Measurements from ENCODE around the gene CDK5. TPM values are rescaled to one million over a fixed set of nuclear protein-coding genes. Genes with fewer than 3 reads are reported as not detected.

CDK5 gene
- total RNA-seq, 5 donors from 2014 or later (not counting 1 experiment from before 2014, with no cell fraction given) = 5.3 to 8.4 (median 6.5) TPM

GRCh38 chr7:151033864-151034249 lies 23.8 kb downstream of the CDK5 start:
- H3K9me3 Mint-ChIP-seq = no peaks in the 10 kb centered on the region
- ChIA-PET CTCF (no interaction called here), POLR2A (no interaction called here)
- peaks cover 12% of the 10 kb centered on the region for H3K36me3 Mint-ChIP-seq
- Histone ChIP-seq H3K36me3 (ENCODE audit: control insufficient read depth in 2 of 2, extremely low read depth in 1 of 2, insufficient read depth in 1 of 2, low read length in 1 of 2) (peaks cover 18 to 48% of the 10 kb centered on the region in 2 donors), H3K4me3 (ENCODE audit: control insufficient read depth in 1 of 2, extremely low read depth in 1 of 2, low read length in 1 of 2) (no peak overlapping the region), H3K27me3 (replicated peaks in 1 of 2; ENCODE audit: control insufficient read depth in 2 of 2, extremely low read depth in 1 of 2, insufficient read depth in 2 of 2, low read length in 1 of 2) (no peaks in the 10 kb centered on the region), H3K4me1 (ENCODE audit: control insufficient read depth in 1 of 2, extremely low read depth in 1 of 2, insufficient read depth in 2 of 2, low read length in 2 of 2) (peaks cover 4 to 12% of the 10 kb centered on the region in 2 experiments), H3K27ac (ENCODE audit: low read length) (no peak overlapping the region), H3K9me3 (no peaks in the 10 kb centered on the region)
- DNase-seq (no peak), ATAC-seq (replicated peaks in 1 of 4) (no peak)
- H3K4me1 Mint-ChIP-seq = peaks cover 10 to 23% (median 22%) of the 10 kb centered on the region in 3 donors
- H3K4me3 Mint-ChIP-seq = no peak overlapping the region
- no peak overlapping the region for H3K27ac Mint-ChIP-seq
- 100% methylated on average over 1 of the region's 5 CpGs for WGBS (ENCODE audit: insufficient coverage)
- H3K27me3 Mint-ChIP-seq = no peaks in the 10 kb centered on the region

DNA sequence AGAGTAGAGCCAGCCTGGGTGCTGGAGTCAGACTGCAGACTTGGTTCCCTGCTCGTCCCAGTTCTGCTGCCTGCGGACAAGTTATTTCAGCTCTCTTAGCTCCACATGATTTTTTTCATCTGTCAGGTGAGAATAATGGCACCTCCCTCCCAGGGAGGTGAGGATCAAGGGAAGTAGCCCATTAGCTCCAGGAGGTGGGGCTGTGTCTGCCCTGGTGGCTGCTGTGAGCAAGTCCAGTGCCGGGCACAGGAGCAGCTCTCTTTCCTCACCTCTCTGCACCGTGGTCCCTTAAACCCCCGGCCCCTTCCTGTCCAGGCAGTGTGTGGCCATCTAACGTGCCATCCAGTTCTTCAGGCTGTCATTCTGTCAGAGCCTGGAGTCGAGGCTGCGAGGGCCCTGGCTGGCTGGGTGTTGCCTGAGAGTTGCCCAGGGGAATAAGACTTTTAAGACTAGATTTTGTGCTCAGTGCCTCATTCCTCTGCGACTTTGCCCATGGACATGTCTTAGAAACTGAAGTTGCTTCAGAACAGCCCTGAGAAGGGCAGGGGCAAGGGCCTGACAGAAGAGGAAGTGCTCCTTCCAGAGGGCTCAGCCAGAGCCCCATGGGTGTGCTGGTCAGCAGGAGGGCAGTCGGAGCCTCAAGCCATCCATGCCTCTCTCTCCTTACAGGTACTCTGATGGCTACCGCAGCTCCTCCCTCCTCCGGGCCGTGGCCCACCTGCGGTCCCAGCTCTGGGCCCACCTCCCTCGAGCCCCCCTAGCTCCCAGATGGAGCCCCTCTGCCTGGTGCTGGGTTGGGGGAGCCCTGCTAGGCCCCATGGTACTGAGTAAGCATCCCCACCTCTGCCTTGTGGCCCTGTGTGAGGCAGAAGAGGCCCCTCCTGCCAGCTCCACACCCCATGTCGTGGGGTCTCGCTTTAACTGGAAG lies 24.5 kb downstream of the CDK5 start:
- no peak overlapping the region for H3K4me3 ChIP-seq (ENCODE audit: control insufficient read depth in 1 of 2, extremely low read depth in 1 of 2, low read length in 1 of 2)
- DNase-seq = no peak
- no peak overlapping the region for H3K27ac ChIP-seq (ENCODE audit: low read length)
- ChIA-PET POLR2A (no interaction called here), CTCF (no interaction called here)
- Mint-ChIP-seq H3K36me3 (peaks cover 14% of the 10 kb centered on the region), H3K27ac (no peak overlapping the region), H3K9me3 (no peaks in the 10 kb centered on the region), H3K27me3 (no peaks in the 10 kb centered on the region), H3K4me3 (no peak overlapping the region), H3K4me1 (peaks cover 13 to 30% (median 23%) of the 10 kb centered on the region in 3 donors)
- H3K4me1 ChIP-seq (ENCODE audit: control insufficient read depth in 1 of 2, extremely low read depth in 1 of 2, insufficient read depth in 2 of 2, low read length in 2 of 2) = peaks cover 4 to 13% of the 10 kb centered on the region in 2 experiments
- peaks cover 18 to 48% of the 10 kb centered on the region in 2 donors for H3K36me3 ChIP-seq (ENCODE audit: control insufficient read depth in 2 of 2, extremely low read depth in 1 of 2, insufficient read depth in 1 of 2, low read length in 1 of 2)
- ATAC-seq (replicated peaks in 1 of 4) = no peak
- WGBS (ENCODE audit: insufficient coverage) = 87% methylated on average over 6 of the region's 17 CpGs
- H3K9me3 ChIP-seq = no peaks in the 10 kb centered on the region
- no peaks in the 10 kb centered on the region for H3K27me3 ChIP-seq (replicated peaks in 1 of 2; ENCODE audit: control insufficient read depth in 2 of 2, extremely low read depth in 1 of 2, insufficient read depth in 2 of 2, low read length in 1 of 2)

DNA sequence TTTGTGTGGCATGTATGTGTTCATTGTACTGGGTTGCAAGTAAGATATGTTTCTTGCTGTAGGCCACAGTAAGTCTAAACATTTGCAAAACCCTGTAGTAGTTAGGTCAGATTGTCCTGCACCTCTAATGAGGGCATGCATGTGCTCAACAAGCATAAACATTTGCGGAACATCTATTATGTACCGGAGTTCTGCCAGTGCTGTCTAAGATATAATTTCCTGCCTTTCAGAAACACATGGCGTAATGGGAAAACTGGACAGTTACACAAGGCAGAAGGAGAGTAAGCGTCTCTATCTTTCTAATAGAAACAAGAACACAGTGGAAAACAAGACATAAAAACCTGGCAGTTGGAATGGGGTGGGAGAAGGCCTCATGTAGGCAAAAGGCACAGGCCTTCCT lies 26.7 kb downstream of the CDK5 start:
- ChIA-PET POLR2A (interaction anchor here in 1 of 2 donors (0.6 kb wide), 2 partner anchors 9 to 75 kb away, joined by 3 to 7 read pairs; no protein-coding TSS in a partner anchor), CTCF (interaction anchor here in 1 of 2 donors (0.8 kb wide), 1 partner anchor 42 kb away, joined by 4 read pairs; no protein-coding TSS in a partner anchor)
- H3K9me3 ChIP-seq = no peaks in the 10 kb centered on the region
- peaks cover 21 to 38% (median 36%) of the 10 kb centered on the region in 3 donors for H3K4me1 Mint-ChIP-seq
- H3K4me3 Mint-ChIP-seq = no peak overlapping the region
- peaks cover 5% of the 10 kb centered on the region for H3K36me3 Mint-ChIP-seq
- H3K4me3 ChIP-seq (ENCODE audit: control insufficient read depth in 1 of 2, extremely low read depth in 1 of 2, low read length in 1 of 2) = no peak overlapping the region
- no peaks in the 10 kb centered on the region for H3K27me3 Mint-ChIP-seq
- no peak overlapping the region for H3K27ac ChIP-seq (ENCODE audit: low read length)
- no peaks in the 10 kb centered on the region for H3K9me3 Mint-ChIP-seq
- ATAC-seq (replicated peaks in 1 of 4) = no peak
- peaks cover 11 to 34% of the 10 kb centered on the region in 2 donors for H3K36me3 ChIP-seq (ENCODE audit: control insufficient read depth in 2 of 2, extremely low read depth in 1 of 2, insufficient read depth in 1 of 2, low read length in 1 of 2)
- no peak overlapping the region for H3K27ac Mint-ChIP-seq
- WGBS (ENCODE audit: insufficient coverage) = 95% methylated on average over 3 of the region's 4 CpGs
- H3K4me1 ChIP-seq (ENCODE audit: control insufficient read depth in 1 of 2, extremely low read depth in 1 of 2, insufficient read depth in 2 of 2, low read length in 2 of 2) = peaks cover 9 to 23% of the 10 kb centered on the region in 2 experiments
- peaks cover 0 to under 1% of the 10 kb centered on the region in 2 experiments for H3K27me3 ChIP-seq (replicated peaks in 1 of 2; ENCODE audit: control insufficient read depth in 2 of 2, extremely low read depth in 1 of 2, insufficient read depth in 2 of 2, low read length in 1 of 2)
- no peak for DNase-seq

DNA sequence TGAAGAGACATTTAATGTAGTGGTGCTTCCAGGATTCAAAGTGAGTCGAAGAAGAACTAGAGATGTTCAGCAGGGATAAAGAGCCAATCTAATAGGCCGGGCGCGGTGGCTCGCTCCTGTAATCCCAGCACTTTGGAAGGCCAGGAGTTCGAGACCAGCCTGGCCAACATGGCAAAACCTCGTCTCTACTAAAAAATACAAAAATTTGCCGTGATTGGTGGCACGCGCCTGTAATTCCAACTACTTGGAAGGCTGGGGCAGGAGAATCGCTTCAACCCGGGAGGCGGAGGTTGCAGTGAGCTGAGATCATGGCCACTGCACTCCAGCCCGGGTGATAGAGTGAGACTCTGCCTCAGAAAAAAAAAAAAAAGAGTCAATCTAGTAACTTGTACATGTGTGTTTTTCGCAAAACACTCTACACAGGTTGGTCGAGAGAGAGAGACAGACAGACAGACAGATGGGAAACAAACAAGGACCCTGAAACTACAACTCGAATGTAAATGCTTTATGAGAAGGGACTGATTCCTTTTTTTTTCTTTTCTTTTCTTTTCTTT lies 28.7 kb downstream of the CDK5 start:
- Histone ChIP-seq H3K36me3 (ENCODE audit: control insufficient read depth in 2 of 2, extremely low read depth in 1 of 2, insufficient read depth in 1 of 2, low read length in 1 of 2) (peaks cover 11 to 15% of the 10 kb centered on the region in 2 donors), H3K4me1 (ENCODE audit: control insufficient read depth in 1 of 2, extremely low read depth in 1 of 2, insufficient read depth in 2 of 2, low read length in 2 of 2) (peaks cover 9 to 23% of the 10 kb centered on the region in 2 experiments), H3K27ac (ENCODE audit: low read length) (peak overlapping the region; percentile 88), H3K9me3 (no peaks in the 10 kb centered on the region), H3K27me3 (replicated peaks in 1 of 2; ENCODE audit: control insufficient read depth in 2 of 2, extremely low read depth in 1 of 2, insufficient read depth in 2 of 2, low read length in 1 of 2) (peaks cover 0 to 4% of the 10 kb centered on the region in 2 experiments), H3K4me3 (ENCODE audit: control insufficient read depth in 1 of 2, extremely low read depth in 1 of 2, low read length in 1 of 2) (peak overlapping the region; percentile 61 to 95)
- ATAC-seq (replicated peaks in 1 of 4) (no peak), DNase-seq (no peak)
- Mint-ChIP-seq H3K36me3 (peaks cover 5% of the 10 kb centered on the region), H3K27ac (peak overlapping the region; percentile 98), H3K9me3 (no peaks in the 10 kb centered on the region), H3K27me3 (no peaks in the 10 kb centered on the region), H3K4me3 (peak overlapping the region; percentile 87 to 93 (median 91)), H3K4me1 (peaks cover 21 to 38% (median 36%) of the 10 kb centered on the region in 3 donors)
- 81% methylated on average over 13 of the region's 17 CpGs for WGBS (ENCODE audit: insufficient coverage)
- ChIA-PET CTCF (interaction anchor here (0.9 to 1.5 kb wide), 8 partner anchors 11 to 198 kb away, joined by 3 to 19 read pairs (median 4); partner anchors contain the start of gene ABCF2 (in 1 of the 2)), POLR2A (interaction anchor here (0.5 to 1.5 kb wide), 6 partner anchors 15 to 1315 kb away, joined by 3 to 11 read pairs (median 4); no protein-coding TSS in a partner anchor)

DNA sequence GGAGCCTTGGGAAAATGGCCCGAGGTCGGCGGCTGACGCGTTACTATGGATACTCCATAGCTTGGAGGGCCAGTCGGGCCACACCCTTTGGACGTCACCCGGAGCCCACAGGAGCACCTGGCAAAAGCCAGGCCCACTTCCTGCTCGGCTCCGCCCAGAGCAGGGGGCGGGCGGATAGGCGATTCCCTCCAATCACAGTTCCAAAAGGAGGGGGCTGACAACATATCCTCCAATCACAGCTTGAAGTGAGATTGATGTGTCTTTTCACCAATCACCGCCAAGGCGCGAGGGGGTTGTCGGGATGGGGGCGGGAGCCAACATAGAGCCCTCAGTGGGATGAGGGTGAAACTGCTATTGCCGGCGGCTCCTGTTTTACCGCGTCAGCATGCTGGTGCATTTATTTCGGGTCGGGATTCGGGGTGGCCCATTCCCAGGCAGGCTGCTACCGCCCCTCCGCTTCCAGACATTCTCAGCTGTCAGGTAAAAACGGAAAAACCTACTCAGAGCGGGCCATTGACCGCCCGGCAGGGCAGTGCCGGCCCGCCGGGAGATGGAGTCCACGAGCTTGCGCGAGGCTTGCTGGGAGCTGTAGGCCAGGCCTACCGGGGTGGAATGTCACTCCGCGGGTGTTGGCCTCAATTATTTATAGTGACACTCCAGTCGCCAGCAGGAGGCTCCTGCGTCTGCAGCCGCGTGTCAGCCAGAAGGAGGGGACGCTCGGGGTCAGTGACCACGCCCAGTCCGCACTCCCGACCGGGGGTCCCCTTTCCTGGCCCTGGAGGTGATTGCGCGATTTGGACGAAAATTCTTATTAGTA lies 29.4 kb downstream of the CDK5 start, which contains the start of gene ABCB8:
TSS of gene ABCB8 (plus strand) at position 320 of the 817 bp plus-strand sequence. CDS start at position 386, 66 bp downstream.
- H3K27ac Mint-ChIP-seq = peak within 1 kb of the TSS; percentile 98
- Histone ChIP-seq H3K27ac (ENCODE audit: low read length) (peak within 1 kb of the TSS; percentile 88), H3K27me3 (replicated peaks in 1 of 2; ENCODE audit: control insufficient read depth in 2 of 2, extremely low read depth in 1 of 2, insufficient read depth in 2 of 2, low read length in 1 of 2) (peaks cover 0 to 9% of the 10 kb centered on the region in 2 experiments), H3K4me3 (ENCODE audit: control insufficient read depth in 1 of 2, extremely low read depth in 1 of 2, low read length in 1 of 2) (peak within 1 kb of the TSS; percentile 61 to 95), H3K9me3 (no peaks in the 10 kb centered on the region), H3K4me1 (ENCODE audit: control insufficient read depth in 1 of 2, extremely low read depth in 1 of 2, insufficient read depth in 2 of 2, low read length in 2 of 2) (peaks cover 9 to 23% of the 10 kb centered on the region in 2 experiments), H3K36me3 (ENCODE audit: control insufficient read depth in 2 of 2, extremely low read depth in 1 of 2, insufficient read depth in 1 of 2, low read length in 1 of 2) (peaks cover 5 to 11% of the 10 kb centered on the region in 2 donors)
- H3K27me3 Mint-ChIP-seq = no peaks in the 10 kb centered on the region
- H3K36me3 Mint-ChIP-seq = peaks cover 5% of the 10 kb centered on the region
- H3K4me3 Mint-ChIP-seq = peak within 1 kb of the TSS; percentile 87 to 93 (median 91)
- ATAC-seq (replicated peaks in 1 of 4) = peak; percentile 88 to 94 (median 92)
- no peaks in the 10 kb centered on the region for H3K9me3 Mint-ChIP-seq
- ChIA-PET POLR2A (interaction anchor here (0.5 to 1.5 kb wide), 12 partner anchors 10 to 1314 kb away, joined by 3 to 11 read pairs (median 4); no protein-coding TSS in a partner anchor), CTCF (interaction anchor here (1.0 to 1.5 kb wide), 12 partner anchors 10 to 216 kb away, joined by 3 to 19 read pairs (median 4); partner anchors contain the start of genes ABCF2 (in 1 of the 2) and FASTK (in 1 of the 2))
- peaks cover 21 to 38% (median 36%) of the 10 kb centered on the region in 3 donors for H3K4me1 Mint-ChIP-seq
- peak; percentile 89 to 99 (median 97) for DNase-seq
- 2% methylated on average over 46 of the region's 53 CpGs for WGBS (ENCODE audit: insufficient coverage)

Data from T-cell (primary cell).